Activated gamma-delta T cell (primary cell): ENCODE measurements around the gene HSPH1.

Experiments
- DNase-seq: peaks from one replicate; lab custom pipeline; 2025; lab: John Stamatoyannopoulos, UW

The HSPH1 gene

GRCh38 chr13:31096654-31097302 is 64.9 kb downstream of the HSPH1 start:
- DNase-seq: no peak

DNA sequence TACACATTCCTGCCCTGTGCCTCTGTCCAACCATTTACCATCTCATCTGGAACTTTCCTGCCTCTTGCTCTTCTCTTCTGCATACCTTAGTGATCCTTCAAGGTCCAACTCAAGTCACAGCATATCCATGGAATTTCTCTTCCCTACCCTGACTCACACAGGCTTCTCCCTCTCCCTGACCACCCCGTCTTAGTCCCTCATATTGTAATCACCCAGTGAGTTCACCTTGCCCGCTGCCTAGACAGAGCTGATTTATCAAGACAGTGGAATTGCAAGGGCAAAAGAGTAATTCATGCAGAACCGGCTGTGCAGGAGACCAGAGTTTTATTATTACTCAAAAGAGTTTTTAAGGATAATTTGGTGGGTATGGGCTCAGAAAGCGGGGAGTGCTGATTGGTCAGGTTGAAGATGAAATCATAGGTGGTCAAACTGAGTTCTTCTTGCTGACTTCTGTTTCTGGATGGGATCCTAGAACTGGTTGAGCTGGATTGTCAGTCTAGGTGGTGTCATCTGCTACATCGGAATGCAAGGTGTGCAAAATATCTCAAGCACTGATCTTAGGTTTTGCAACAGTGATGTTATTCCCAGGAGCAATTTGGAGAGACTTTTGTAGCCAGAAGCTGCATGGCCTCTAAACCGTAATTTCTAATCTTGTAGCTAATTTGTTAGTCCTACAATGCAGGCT is 67.2 kb downstream of the HSPH1 start:
- DNase-seq: no peak

- no peak for DNase-seq
These were observed 68.4 kb downstream of the HSPH1 start for GRCh38 chr13:31093145-31093885.

DNA sequence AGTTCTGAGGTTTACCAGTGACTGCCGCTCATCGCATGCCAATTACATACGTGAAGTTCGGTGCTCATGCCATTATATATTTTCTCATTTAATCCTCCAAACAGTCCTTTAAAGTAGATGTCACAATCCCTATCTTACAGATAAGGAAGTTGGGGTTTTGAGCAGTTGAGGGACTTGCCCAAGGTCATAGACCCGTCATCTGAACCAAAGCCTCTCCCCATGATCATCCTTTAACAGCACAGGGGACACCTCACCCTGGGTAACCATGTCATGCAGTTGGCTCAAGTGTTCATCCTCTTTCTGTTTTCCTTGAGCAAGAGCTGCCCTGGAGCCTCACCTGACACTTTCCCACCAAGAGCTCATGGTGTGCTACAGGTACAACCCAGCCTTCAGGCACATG is 69.1 kb downstream of the HSPH1 start:
- DNase-seq: no peak

DNA sequence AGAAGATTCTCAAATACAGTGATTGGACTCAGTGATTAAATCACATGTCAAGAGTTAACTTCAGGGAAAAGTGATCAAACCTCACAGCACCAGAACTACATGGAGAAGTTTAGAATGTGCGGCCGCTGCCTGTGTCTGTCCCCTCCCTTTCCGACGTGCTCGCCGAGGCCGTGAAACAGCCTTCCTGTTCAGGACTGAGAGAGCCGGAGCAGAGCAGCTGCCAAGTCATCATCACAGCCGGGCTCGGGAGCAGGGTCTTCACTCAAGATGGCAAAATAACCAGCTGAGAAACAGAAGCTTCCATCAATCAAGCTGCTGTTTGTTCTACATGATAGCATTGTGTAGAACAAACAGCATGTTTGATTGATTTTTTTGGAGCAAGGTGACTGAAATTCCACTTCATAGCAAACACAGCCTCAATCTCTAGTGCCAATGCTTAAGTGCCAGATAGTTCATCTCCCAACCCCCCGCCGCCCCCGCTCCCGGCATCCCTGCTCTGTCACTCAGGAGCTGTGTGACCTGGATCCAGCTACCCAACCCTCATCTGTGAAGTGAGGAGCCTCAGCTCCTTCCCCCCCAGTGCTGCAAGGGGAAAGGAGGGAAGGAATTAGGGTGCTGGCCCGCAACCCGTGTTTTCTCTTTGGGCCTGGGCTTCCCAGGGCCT is 70.6 kb downstream of the HSPH1 start:
- no peak for DNase-seq

- no peak for DNase-seq
These were observed 71.6 kb downstream of the HSPH1 start for GRCh38 chr13:31090096-31090495.

DNA sequence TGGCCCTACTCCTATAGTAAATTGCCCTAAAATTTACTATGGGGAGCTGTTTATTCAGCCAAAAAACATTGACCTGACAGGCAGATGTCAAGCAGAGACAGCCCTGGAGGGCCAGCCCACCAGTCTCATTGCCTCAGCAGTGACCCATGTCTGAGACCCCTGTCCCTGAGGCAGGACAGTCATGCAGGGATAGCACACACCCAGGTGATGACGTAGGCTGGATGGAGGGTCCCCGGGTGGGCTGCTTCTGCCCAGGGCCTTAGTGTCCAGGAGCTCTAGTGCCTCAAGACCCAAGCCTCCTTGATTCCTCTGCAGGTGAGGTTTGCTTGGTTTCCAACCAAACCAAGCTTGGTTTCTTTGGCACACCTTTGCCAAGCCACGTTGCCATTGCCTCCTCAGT is 72.1 kb downstream of the HSPH1 start:
- no peak for DNase-seq

DNA sequence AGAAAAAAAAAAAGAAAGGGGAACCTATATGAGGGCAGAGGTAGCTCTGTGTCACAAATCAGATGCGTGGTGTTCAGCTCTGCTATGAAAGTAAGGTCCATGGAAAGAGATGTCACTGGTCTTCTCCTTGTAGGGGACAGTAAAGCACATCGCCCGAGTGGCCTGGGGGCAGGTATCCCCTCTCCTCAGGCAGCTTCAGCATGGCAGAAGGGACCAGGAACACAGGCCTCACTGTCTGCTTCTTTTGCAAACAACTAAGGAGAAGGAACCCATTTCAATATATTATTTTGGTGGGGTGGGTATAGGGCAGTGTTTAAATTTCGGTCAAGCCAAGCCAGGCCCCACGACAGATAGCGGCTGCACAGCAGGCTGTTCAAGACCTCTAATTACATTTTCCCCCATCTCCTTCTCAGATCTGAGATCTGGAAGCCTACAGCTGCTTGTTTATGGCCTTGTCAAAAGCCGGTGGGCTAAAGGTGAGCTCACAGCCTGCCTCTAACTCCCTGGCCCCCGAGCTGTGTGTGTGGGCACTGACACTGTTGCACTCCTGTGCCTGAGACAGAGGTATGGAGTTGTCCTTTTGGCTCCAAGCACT is 72.8 kb downstream of the HSPH1 start:
- no peak for DNase-seq
